K562 (cell line): Measurements from ENCODE around the gene SERPINE3. TPM values are rescaled to one million over a fixed set of nuclear protein-coding genes. Genes with fewer than 3 reads are reported as not detected.

Source experiments
- ATAC-seq: fragments of 200-7000 bp; cut with Tn5 transposase; 3 replicates; pipeline ENCODE4 v1.9.1; 2020; ENCODE audit warnings: moderate library complexity
- BruUV-seq: library from RNA; stranded (reverse); fragments of 400-500 nt; replicated peaks from 2 replicates; lab custom pipeline; 2021; lab: Mats Ljungman, UMichigan
- CTCF ChIA-PET: fragments of 300-600 bp; formaldehyde crosslinking; extraction: SDS; loops from one replicate; lab custom pipeline; 2021; ENCODE audit warnings: low intra/inter-chr PET ratio; lab: Yijun Ruan, JAX
- POLR2A ChIA-PET: fragments of 300-600, 350-650 bp; sonication (Branson Sonifier 250); formaldehyde crosslinking; extraction: SDS; loops from one replicate; lab custom pipeline; 2021; ENCODE audit warnings: antibody characterized with exemption, inconsistent platforms; lab: Yijun Ruan, JAX
- DNase-seq, 4 experiments: peaks; one replicate each; pipeline versions ENCODE4 v3.0.0 to v3.0.0-alpha.2; 2011 to 2018; ENCODE audit warnings: low spot score in 3 of 4, mixed read lengths in 3 of 4; ENCODE audit errors: extremely low read depth in 1 of 4
- FAIRE-seq: peaks from 2 replicates; lab custom pipeline; 2011; peaks lifted over from hg19 to GRCh38; lab: Jason Lieb, UNC
- H2AFZ ChIP-seq: 2 replicates; pipeline ENCODE4 v1.6.0; 2011; ENCODE audit warnings: low read depth, low read length, control low read depth, inconsistent platforms
- H3K27ac ChIP-seq: fragments of 200-600 bp; 3 replicates; pipeline ENCODE4 v1.8.0; 2011; ENCODE audit warnings: low read depth, mild to moderate bottlenecking, control low read depth, inconsistent platforms, low read length, moderate library complexity, mixed read lengths; ENCODE audit errors: extremely low read depth
- H3K27me3 ChIP-seq, 2 experiments: fragments of 300-600 bp in 1 of 2; 2 replicates in 1 of 2; 3 replicates in 1 of 2; pipeline versions ENCODE4 v1.6.0 to v1.8.0; 2011; ENCODE audit warnings: inconsistent platforms in 2 of 2, low read length in 2 of 2, mild to moderate bottlenecking in 1 of 2, mixed read lengths in 1 of 2, moderate library complexity in 1 of 2; ENCODE audit not compliant: control insufficient read depth in 2 of 2, insufficient read depth in 2 of 2
- H3K36me3 ChIP-seq: fragments of 300-600 bp; 3 replicates; pipeline ENCODE4 v1.8.0; 2011; ENCODE audit warnings: mild to moderate bottlenecking, low read length, inconsistent platforms; ENCODE audit not compliant: control insufficient read depth, insufficient read depth
- H3K4me1 ChIP-seq, 2 experiments: fragments of 200-600 bp in 1 of 2; replicated peaks in 1 of 2; 2 replicates in 1 of 2; 3 replicates in 1 of 2; pipeline versions ENCODE4 v1.5.1 to v1.8.0; 2011; ENCODE audit warnings: inconsistent platforms in 2 of 2, low read length in 2 of 2, mild to moderate bottlenecking in 1 of 2, mixed read lengths in 1 of 2, moderate library complexity in 1 of 2; ENCODE audit not compliant: control insufficient read depth in 2 of 2, insufficient read depth in 2 of 2
- H3K4me2 ChIP-seq: 2 replicates; pipeline ENCODE4 v1.6.1; 2011; ENCODE audit warnings: low read length, control low read depth, inconsistent platforms, mixed read lengths; ENCODE audit not compliant: insufficient read depth
- H3K4me3 ChIP-seq: fragments of 200-600 bp; sonication (generic), shearing (Covaris generic); 2 replicates; pipeline ENCODE4 v1.5.1; 2016; ENCODE audit warnings: control low read depth, inconsistent platforms
- H3K79me2 ChIP-seq: fragments of 200-600 bp; 3 replicates; pipeline ENCODE4 v1.8.0; 2011; ENCODE audit warnings: low read length, inconsistent platforms; ENCODE audit not compliant: control insufficient read depth, insufficient read depth
- H3K9ac ChIP-seq, 2 experiments: 2 replicates each; pipeline versions ENCODE4 v1.6.0 to v1.6.1; 2011; ENCODE audit warnings: low read depth in 2 of 2, low read length in 2 of 2, control low read depth in 1 of 2, inconsistent platforms in 1 of 2, mild to moderate bottlenecking in 1 of 2, mixed read lengths in 1 of 2; ENCODE audit not compliant: insufficient read depth in 1 of 2
- H3K9me1 ChIP-seq: one replicate; pipeline ENCODE4 v1.6.0; 2011; ENCODE audit warnings: inconsistent platforms, mild to moderate bottlenecking, low read length, moderate library complexity; ENCODE audit not compliant: control insufficient read depth, insufficient read depth
- H3K9me3 ChIP-seq: replicated peaks from 2 replicates; pipeline ENCODE4 v1.5.1; 2011; ENCODE audit warnings: low read depth, low read length, inconsistent platforms; ENCODE audit not compliant: control insufficient read depth, insufficient read depth
- H4K20me1 ChIP-seq: replicated peaks from 2 replicates; pipeline ENCODE4 v1.6.1; 2011; ENCODE audit warnings: low read length, inconsistent platforms, mixed read lengths; ENCODE audit not compliant: control insufficient read depth, insufficient read depth
- ATF2 ChIP-seq: sonication (generic); formaldehyde crosslinking; IDR thresholded peaks from 2 replicates; pipeline ENCODE4 v1.8.1; 2022; ENCODE audit warnings: missing genetic modification reagents
- HBP1 ChIP-seq: fragments of 450-650 bp; formaldehyde crosslinking; IDR thresholded peaks from 2 replicates; pipeline ENCODE4 v1.4.0; 2022; ENCODE audit warnings: missing genetic modification characterization
- NCOA6 ChIP-seq: fragments of 450-650 bp; IDR thresholded peaks from 2 replicates; pipeline ENCODE4 v1.6.1; 2017; ENCODE audit warnings: mild to moderate bottlenecking
- NELFE ChIP-seq: IDR thresholded peaks from 2 replicates; pipeline ENCODE4 v1.6.1; 2011; ENCODE audit warnings: mild to moderate bottlenecking; ENCODE audit not compliant: insufficient read depth, insufficient read length
- PRMT5 ChIP-seq: sonication (generic); formaldehyde crosslinking; IDR thresholded peaks from 2 replicates; pipeline ENCODE4 v1.5.0; 2020; ENCODE audit warnings: missing genetic modification reagents
- SAP30 ChIP-seq: fragments of 200-600 bp; sonication (generic); IDR thresholded peaks from 2 replicates; pipeline ENCODE4 v1.6.1; 2012; ENCODE audit warnings: borderline replicate concordance, low read depth, mild to moderate bottlenecking, moderate library complexity, low read length, control low read depth, inconsistent platforms; ENCODE audit not compliant: insufficient read depth, poor library complexity, severe bottlenecking
- ZNF76 ChIP-seq: fragments of 250-450 bp; sonication (Bioruptor Pico); IDR thresholded peaks from 2 replicates; pipeline ENCODE4 v1.4.0; 2020; ENCODE audit warnings: mild to moderate bottlenecking, moderate library complexity, borderline replicate concordance
- WGBS: fragments of 100-300 bp; shearing (Covaris generic); methylation state at CpG from one replicate; pipeline ENCODE4 v1.1.6; 2016; ENCODE audit warnings: low coverage, mixed read lengths; ENCODE audit not compliant: insufficient coverage; ENCODE audit errors: missing lambda C conversion rate; 5-methylcytosine and 5-hydroxymethylcytosine counted together
- in situ Hi-C: fragments of 300-500 bp; cut with MboI; formaldehyde crosslinking; loops from 4 replicates; pipeline ENCODE4 v1.15.0; 2018; ENCODE audit warnings: inconsistent platforms, mixed read lengths
- intact Hi-C: fragments of 100-400 bp; cut with micrococcal nuclease; formaldehyde crosslinking; loops from 2 replicates; pipeline ENCODE4 v1.14.2; 2022
- polyA plus RNA-seq, 8 experiments: library from polyadenylated mRNA; depleted of rRNA in 4 of 8; stranded (reverse) in 5 of 8; unstranded in 3 of 8; fragments of >200 nt; fragmentation: Nextera tagmentation in 2 of 8; fragmentation: Illumina TruSeq in 1 of 8; extraction: Ambion mirVana in 2 of 8; extraction: Trizol in 1 of 8; gene quantifications; 2 replicates each; pipeline versions ENCODE4 v1.2.1 to v1.2.3, GENCODE V29; 2011 to 2014; ENCODE audit warnings: inconsistent platforms in 1 of 8, missing spikeins in 1 of 8
- total RNA-seq, 7 experiments: library from RNA; depleted of rRNA in 6 of 7; stranded (reverse); fragments of >200 nt in 6 of 7; fragmentation: Illumina TruSeq in 2 of 7; extraction: Trizol in 2 of 7; gene quantifications; 2 replicates each; pipeline versions ENCODE4 v1.2.1 to v1.2.3, GENCODE V29; 2011 to 2021; ENCODE audit warnings: low replicate concordance in 1 of 7

The SERPINE3 gene
- total and polyA plus RNA-seq, 9 of the 15 experiments (the other 6 are each of a cell fraction or from before 2014, with no cell fraction given) = not detected

- DNase-seq (no peak), FAIRE-seq (no peak), ATAC-seq (no peak)
- 43% methylated on average over 5 of the region's 5 CpGs for WGBS
- H3K9me3 ChIP-seq = no peaks in the 10 kb centered on the region
- no peak overlapping the region for H2AFZ ChIP-seq
- no peak overlapping the region for H3K4me2 ChIP-seq
- no peak overlapping the region for H3K4me3 ChIP-seq
- no peaks in the 10 kb centered on the region for H4K20me1 ChIP-seq
- intact Hi-C loops = no loop called here
- no peaks in the 10 kb centered on the region for H3K79me2 ChIP-seq
- H3K9ac ChIP-seq = no peak overlapping the region
- H3K27ac ChIP-seq = no peak overlapping the region
- no TSS peak for BruUV-seq
- ChIA-PET CTCF (no interaction called here), POLR2A (no interaction called here)
- in situ Hi-C loops = no loop called here
- no peaks in the 10 kb centered on the region for H3K9me1 ChIP-seq
- no peaks in the 10 kb centered on the region; a peak in 1 of 5 replicates for H3K4me1 ChIP-seq
- TF ChIP-seq NCOA6 (no peak), ZNF76 (no peak), PRMT5 (CRISPR knock-in tag) (no peak), ATF2 (CRISPR knock-in tag) (no peak), NELFE (no peak), SAP30 (no peak), HBP1 (CRISPR knock-in tag) (no peak)
- H3K36me3 ChIP-seq = peaks cover 17% of the 10 kb centered on the region; the same call in 1 of the 3 replicates
- no peaks in the 10 kb centered on the region for H3K27me3 ChIP-seq
These were observed 18.6 kb downstream of the SERPINE3 start for GRCh38 chr13:51357928-51358595.
